ENCODE results near the gene EML1. TPM values are rescaled to one million over a fixed set of nuclear protein-coding genes. Genes with fewer than 3 reads are reported as not detected.

The EML1 gene
- polyA plus RNA-seq, 2 donors, result 3.1 to 4.4 TPM

DNA sequence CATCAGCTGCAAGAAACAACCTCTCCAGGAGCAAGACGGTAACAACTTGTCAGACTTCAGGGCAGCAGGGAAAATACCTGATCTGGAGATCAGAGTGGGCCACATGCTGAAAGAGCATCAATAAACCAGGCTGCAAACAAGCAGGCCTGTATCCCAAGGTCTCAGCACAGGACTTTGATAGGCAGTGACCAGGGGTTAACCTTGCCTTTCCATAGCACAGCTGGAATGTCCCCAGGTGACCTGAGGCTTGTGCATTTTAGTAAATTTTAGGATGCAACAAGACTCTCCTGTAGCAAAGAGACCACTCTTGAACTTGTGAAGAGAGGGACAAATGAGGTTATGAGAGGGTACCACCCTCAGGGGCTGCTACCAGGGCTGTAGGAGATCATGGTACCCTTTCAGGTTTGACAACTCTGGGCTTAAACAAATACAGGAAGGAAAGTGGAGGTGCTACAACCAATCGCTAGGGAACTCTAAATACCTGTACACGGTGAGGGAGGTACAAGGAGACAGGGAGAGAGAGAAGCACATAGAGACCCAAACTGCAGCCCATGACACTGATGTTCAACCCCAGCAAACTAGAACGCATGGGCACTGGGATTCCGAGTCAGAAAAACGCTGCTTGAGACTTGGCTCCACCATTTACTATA lies 176.6 kb downstream of the EML1 start:
- 84% methylated on average over 6 of the region's 6 CpGs for WGBS, 2 donors
- no peaks in the 10 kb centered on the region for H3K27me3 ChIP-seq (ENCODE audit: control insufficient read depth in 1 of 2, insufficient read depth in 2 of 2, low read length in 2 of 2)
- no peaks in the 10 kb centered on the region for H3K36me3 ChIP-seq (ENCODE audit: control insufficient read depth in 2 of 2, insufficient read depth in 2 of 2, low read length in 1 of 2)
- no peaks in the 10 kb centered on the region for H3K9me3 ChIP-seq (ENCODE audit: control insufficient read depth in 2 of 2, insufficient read depth in 1 of 2, low read depth in 1 of 2, low read length in 1 of 2)
- no peak overlapping the region for H3K27ac ChIP-seq (ENCODE audit: low read depth in 2 of 2, low read length in 1 of 2)
- no peak overlapping the region for H3K4me3 ChIP-seq (ENCODE audit: low read depth in 1 of 2, low read length in 2 of 2)
- no peaks in the 10 kb centered on the region for H3K4me1 ChIP-seq (ENCODE audit: control insufficient read depth in 2 of 2, insufficient read depth in 2 of 2, low read length in 1 of 2)

GRCh38 chr14:99971087-99971940 lies 178.1 kb downstream of the EML1 start:
- WGBS, 2 donors, result 4 to 6% methylated on average over 67 to 117 of the region's 117 CpGs
- H3K27ac ChIP-seq (ENCODE audit: low read depth in 2 of 2, low read length in 1 of 2), result peak overlapping the region; percentile 12 to 43
- H3K4me3 ChIP-seq (ENCODE audit: low read depth in 1 of 2, low read length in 2 of 2), result peak overlapping the region; percentile 73 to 84
- no peaks in the 10 kb centered on the region for H3K27me3 ChIP-seq (ENCODE audit: control insufficient read depth in 1 of 2, insufficient read depth in 2 of 2, low read length in 2 of 2)
- H3K9me3 ChIP-seq (ENCODE audit: control insufficient read depth in 2 of 2, insufficient read depth in 1 of 2, low read depth in 1 of 2, low read length in 1 of 2), result no peaks in the 10 kb centered on the region
- H3K36me3 ChIP-seq (ENCODE audit: control insufficient read depth in 2 of 2, insufficient read depth in 2 of 2, low read length in 1 of 2), result no peaks in the 10 kb centered on the region
- no peaks in the 10 kb centered on the region for H3K4me1 ChIP-seq (ENCODE audit: control insufficient read depth in 2 of 2, insufficient read depth in 2 of 2, low read length in 1 of 2)

DNA sequence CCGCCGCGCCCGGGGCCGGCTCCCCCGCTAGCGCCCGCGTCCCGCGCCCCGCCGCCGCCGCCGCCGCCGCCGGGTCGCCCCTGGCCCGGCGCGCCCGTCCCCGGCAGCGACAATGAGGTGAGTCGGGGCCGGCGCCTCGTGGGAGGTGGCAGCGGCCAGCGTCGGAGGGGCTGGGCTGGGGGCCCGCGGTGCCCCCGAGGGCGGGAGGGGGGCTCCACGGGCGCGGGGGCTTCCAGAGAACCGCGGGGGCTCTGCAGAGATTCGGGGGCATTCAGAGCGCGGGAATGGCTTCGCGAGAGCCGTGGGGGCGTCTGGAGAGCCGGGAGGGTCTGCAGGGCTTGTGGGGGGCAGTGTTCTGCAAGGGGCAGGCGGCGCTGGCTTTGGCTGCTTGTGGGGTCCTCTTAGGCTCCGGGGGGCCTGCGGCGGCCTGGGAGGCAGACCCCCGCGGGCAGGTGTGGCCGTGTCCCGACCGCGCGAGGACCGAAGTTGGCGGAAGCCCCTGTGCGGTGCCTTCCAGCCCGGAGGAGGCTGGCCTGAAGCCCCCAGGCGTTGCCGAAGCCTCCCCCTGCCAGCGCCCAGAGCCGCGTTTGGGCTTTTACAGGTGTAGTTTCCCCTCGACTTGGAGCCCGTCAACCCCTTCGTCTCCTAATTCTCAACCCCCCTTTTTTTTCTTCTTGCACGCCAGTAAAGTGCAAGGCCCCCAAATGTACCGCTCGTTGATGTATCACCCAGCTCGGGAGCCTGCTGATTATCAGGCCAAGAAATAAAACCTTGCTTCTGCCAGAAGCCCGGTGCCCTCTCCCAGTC lies 178.9 kb downstream of the EML1 start:
- Histone ChIP-seq H3K9me3 (ENCODE audit: control insufficient read depth in 2 of 2, insufficient read depth in 1 of 2, low read depth in 1 of 2, low read length in 1 of 2) (no peaks in the 10 kb centered on the region), H3K27ac (ENCODE audit: low read depth in 2 of 2, low read length in 1 of 2) (peak overlapping the region; percentile 12 to 16)

GRCh38 chr14:99972748-99973466 lies 179.7 kb downstream of the EML1 start:
- H3K36me3 ChIP-seq (ENCODE audit: control insufficient read depth in 2 of 2, insufficient read depth in 2 of 2, low read length in 1 of 2), result no peaks in the 10 kb centered on the region
- 45 to 49% methylated on average over 11 of the region's 11 CpGs for WGBS, 2 donors
- no peaks in the 10 kb centered on the region for H3K9me3 ChIP-seq (ENCODE audit: control insufficient read depth in 2 of 2, insufficient read depth in 1 of 2, low read depth in 1 of 2, low read length in 1 of 2)
- H3K27me3 ChIP-seq (ENCODE audit: control insufficient read depth in 1 of 2, insufficient read depth in 2 of 2, low read length in 2 of 2), result no peaks in the 10 kb centered on the region
- H3K4me3 ChIP-seq (ENCODE audit: low read depth in 1 of 2, low read length in 2 of 2), result peak overlapping the region; percentile 73 to 84
- no peaks in the 10 kb centered on the region for H3K4me1 ChIP-seq (ENCODE audit: control insufficient read depth in 2 of 2, insufficient read depth in 2 of 2, low read length in 1 of 2)
- H3K27ac ChIP-seq (ENCODE audit: low read depth in 2 of 2, low read length in 1 of 2), result no peak overlapping the region

More for the DNA sequence above, 178.9 kb downstream of the EML1 start:
- Histone ChIP-seq H3K4me1 (ENCODE audit: control insufficient read depth in 2 of 2, insufficient read depth in 2 of 2, low read length in 1 of 2) (no peaks in the 10 kb centered on the region), H3K4me3 (ENCODE audit: low read depth in 1 of 2, low read length in 2 of 2) (peak overlapping the region; percentile 73 to 84), H3K27me3 (ENCODE audit: control insufficient read depth in 1 of 2, insufficient read depth in 2 of 2, low read length in 2 of 2) (no peaks in the 10 kb centered on the region), H3K36me3 (ENCODE audit: control insufficient read depth in 2 of 2, insufficient read depth in 2 of 2, low read length in 1 of 2) (no peaks in the 10 kb centered on the region)
- 1% methylated on average over 59 to 79 of the region's 79 CpGs for WGBS, 2 donors

DNA sequence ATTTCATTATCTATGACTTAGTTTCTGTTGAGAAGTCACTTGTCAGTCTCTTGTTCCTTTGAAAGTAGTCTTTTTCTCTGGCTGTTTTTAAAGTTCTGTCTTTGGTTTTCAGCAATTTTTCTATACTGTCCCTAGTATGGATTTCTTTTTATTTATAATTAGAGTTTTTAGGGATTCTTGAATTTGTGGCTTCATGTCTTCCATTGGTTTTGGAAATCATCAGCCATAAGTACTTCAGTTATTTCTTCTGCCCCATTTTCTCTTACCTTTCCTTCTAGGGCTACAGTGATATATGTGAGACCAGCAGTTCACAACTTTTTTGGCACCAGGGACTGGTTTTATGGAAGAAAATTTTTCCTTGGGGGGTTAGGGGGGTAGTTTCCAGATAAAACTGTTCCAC lies 182.0 kb downstream of the EML1 start:
- no peaks in the 10 kb centered on the region for H3K9me3 ChIP-seq (ENCODE audit: control insufficient read depth in 2 of 2, insufficient read depth in 1 of 2, low read depth in 1 of 2, low read length in 1 of 2)
- H3K4me3 ChIP-seq (ENCODE audit: low read depth in 1 of 2, low read length in 2 of 2), result no peak overlapping the region
- no peaks in the 10 kb centered on the region for H3K4me1 ChIP-seq (ENCODE audit: control insufficient read depth in 2 of 2, insufficient read depth in 2 of 2, low read length in 1 of 2)
- no peaks in the 10 kb centered on the region for H3K36me3 ChIP-seq (ENCODE audit: control insufficient read depth in 2 of 2, insufficient read depth in 2 of 2, low read length in 1 of 2)
- no peaks in the 10 kb centered on the region for H3K27me3 ChIP-seq (ENCODE audit: control insufficient read depth in 1 of 2, insufficient read depth in 2 of 2, low read length in 2 of 2)
- no peak overlapping the region for H3K27ac ChIP-seq (ENCODE audit: low read depth in 2 of 2, low read length in 1 of 2)

GRCh38 chr14:99976021-99976420 lies 182.8 kb downstream of the EML1 start:
- H3K36me3 ChIP-seq (ENCODE audit: control insufficient read depth in 2 of 2, insufficient read depth in 2 of 2, low read length in 1 of 2), result no peaks in the 10 kb centered on the region
- no peak overlapping the region for H3K27ac ChIP-seq (ENCODE audit: low read depth in 2 of 2, low read length in 1 of 2)
- H3K27me3 ChIP-seq (ENCODE audit: control insufficient read depth in 1 of 2, insufficient read depth in 2 of 2, low read length in 2 of 2), result no peaks in the 10 kb centered on the region
- H3K4me3 ChIP-seq (ENCODE audit: low read depth in 1 of 2, low read length in 2 of 2), result no peak overlapping the region
- no peaks in the 10 kb centered on the region for H3K9me3 ChIP-seq (ENCODE audit: control insufficient read depth in 2 of 2, insufficient read depth in 1 of 2, low read depth in 1 of 2, low read length in 1 of 2)
- 91% methylated on average over 1 of the region's 1 CpG for WGBS, 2 donors
- H3K4me1 ChIP-seq (ENCODE audit: control insufficient read depth in 2 of 2, insufficient read depth in 2 of 2, low read length in 1 of 2), result no peaks in the 10 kb centered on the region

DNA sequence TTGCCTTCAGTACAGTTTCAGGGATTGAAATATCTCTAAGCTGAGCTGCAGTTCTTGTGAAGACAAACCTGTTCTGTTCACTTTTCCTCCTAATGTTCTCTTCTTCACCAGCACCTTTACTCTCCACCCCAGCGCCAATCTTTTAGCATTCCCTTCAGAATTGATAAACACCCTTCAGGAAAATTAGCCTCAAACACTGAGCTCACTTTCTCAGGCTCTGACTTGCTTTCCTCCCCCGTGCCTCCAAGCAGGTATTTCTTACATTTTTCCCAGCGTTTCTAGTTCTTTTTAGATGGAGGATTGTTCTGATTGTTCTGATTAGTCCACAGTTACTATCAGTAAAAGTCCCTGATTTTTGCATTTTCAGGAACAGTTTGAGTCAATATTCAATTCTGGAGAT lies 183.5 kb downstream of the EML1 start:
- 64 to 80% methylated on average over 3 of the region's 3 CpGs for WGBS, 2 donors
- H3K4me3 ChIP-seq (ENCODE audit: low read depth in 1 of 2, low read length in 2 of 2), result no peak overlapping the region
- no peak overlapping the region for H3K27ac ChIP-seq (ENCODE audit: low read depth in 2 of 2, low read length in 1 of 2)
- H3K27me3 ChIP-seq (ENCODE audit: control insufficient read depth in 1 of 2, insufficient read depth in 2 of 2, low read length in 2 of 2), result no peaks in the 10 kb centered on the region
- H3K36me3 ChIP-seq (ENCODE audit: control insufficient read depth in 2 of 2, insufficient read depth in 2 of 2, low read length in 1 of 2), result no peaks in the 10 kb centered on the region
- no peaks in the 10 kb centered on the region for H3K4me1 ChIP-seq (ENCODE audit: control insufficient read depth in 2 of 2, insufficient read depth in 2 of 2, low read length in 1 of 2)
- no peaks in the 10 kb centered on the region for H3K9me3 ChIP-seq (ENCODE audit: control insufficient read depth in 2 of 2, insufficient read depth in 1 of 2, low read depth in 1 of 2, low read length in 1 of 2)

- H3K9me3 ChIP-seq (ENCODE audit: control insufficient read depth in 2 of 2, insufficient read depth in 1 of 2, low read depth in 1 of 2, low read length in 1 of 2), result no peaks in the 10 kb centered on the region
- H3K27me3 ChIP-seq (ENCODE audit: control insufficient read depth in 1 of 2, insufficient read depth in 2 of 2, low read length in 2 of 2), result no peaks in the 10 kb centered on the region
- H3K4me1 ChIP-seq (ENCODE audit: control insufficient read depth in 2 of 2, insufficient read depth in 2 of 2, low read length in 1 of 2), result no peaks in the 10 kb centered on the region
- WGBS, 2 donors, result 71 to 77% methylated on average over 7 of the region's 7 CpGs
- no peaks in the 10 kb centered on the region for H3K36me3 ChIP-seq (ENCODE audit: control insufficient read depth in 2 of 2, insufficient read depth in 2 of 2, low read length in 1 of 2)
- no peak overlapping the region for H3K4me3 ChIP-seq (ENCODE audit: low read depth in 1 of 2, low read length in 2 of 2)
- H3K27ac ChIP-seq (ENCODE audit: low read depth in 2 of 2, low read length in 1 of 2), result no peak overlapping the region
These were observed 187.1 kb downstream of the EML1 start for GRCh38 chr14:99980299-99980698.

GRCh38 chr14:99981806-99982205 lies 188.6 kb downstream of the EML1 start:
- WGBS, 2 donors, result 83 to 86% methylated on average over 5 of the region's 5 CpGs
- no peaks in the 10 kb centered on the region for H3K4me1 ChIP-seq (ENCODE audit: control insufficient read depth in 2 of 2, insufficient read depth in 2 of 2, low read length in 1 of 2)
- no peaks in the 10 kb centered on the region for H3K36me3 ChIP-seq (ENCODE audit: control insufficient read depth in 2 of 2, insufficient read depth in 2 of 2, low read length in 1 of 2)
- no peaks in the 10 kb centered on the region for H3K9me3 ChIP-seq (ENCODE audit: control insufficient read depth in 2 of 2, insufficient read depth in 1 of 2, low read depth in 1 of 2, low read length in 1 of 2)
- H3K27me3 ChIP-seq (ENCODE audit: control insufficient read depth in 1 of 2, insufficient read depth in 2 of 2, low read length in 2 of 2), result no peaks in the 10 kb centered on the region
- H3K4me3 ChIP-seq (ENCODE audit: low read depth in 1 of 2, low read length in 2 of 2), result no peak overlapping the region
- no peak overlapping the region for H3K27ac ChIP-seq (ENCODE audit: low read depth in 2 of 2, low read length in 1 of 2)
